PC-9 (cell line): ENCODE measurements around the gene ARHGAP26. TPM values are rescaled to one million over a fixed set of nuclear protein-coding genes. Genes with fewer than 3 reads are reported as not detected.
A peak's percentile ranks its signal among the peaks of the same experiment; 100 is the strongest.

Experiments used
- BruUV-seq: library from RNA; stranded (reverse); fragments of 400-500 nt; replicated peaks from 2 replicates; lab custom pipeline; 2021; lab: Mats Ljungman, UMichigan
- CTCF ChIA-PET: fragments of 300-600 bp; sonication (Branson Sonifier 250); formaldehyde crosslinking; loops from one replicate; lab custom pipeline; 2022; ENCODE audit warnings: antibody characterized with exemption; lab: Charles Lee
- POLR2A ChIA-PET: fragments of 300-600 bp; sonication (Branson Sonifier 250); formaldehyde crosslinking; loops from one replicate; lab custom pipeline; 2022; ENCODE audit warnings: antibody characterized with exemption; ENCODE audit not compliant: unreplicated experiment; lab: Charles Lee
- DNase-seq, 2 experiments: peaks; one replicate each; pipeline versions ENCODE4 v3.0.0 to v3.0.0-alpha.2; 2015 to 2022; ENCODE audit warnings: mixed read lengths in 1 of 2
- H2AFZ ChIP-seq: fragments of 200-600 bp; sonication (generic); 2 replicates; pipeline ENCODE4 v1.8.1; 2017; ENCODE audit warnings: antibody characterized with exemption
- H3F3A ChIP-seq: fragments of 200-600 bp; sonication (generic); 2 replicates; pipeline ENCODE4 v1.8.1; 2017; ENCODE audit warnings: antibody characterized with exemption, mild to moderate bottlenecking, low read depth; ENCODE audit not compliant: insufficient read depth
- H3K27ac ChIP-seq: fragments of 200-600 bp; sonication (generic); 2 replicates; pipeline ENCODE4 v1.6.1; 2016; ENCODE audit warnings: mixed run types
- H3K27me3 ChIP-seq: fragments of 200-600 bp; sonication (generic); 2 replicates; pipeline ENCODE4 v1.6.1; 2016; ENCODE audit warnings: low read depth, mixed run types; ENCODE audit not compliant: insufficient read depth
- H3K36me3 ChIP-seq: fragments of 200-600 bp; sonication (generic); 2 replicates; pipeline ENCODE4 v1.6.1; 2016; ENCODE audit warnings: low read depth, mixed run types
- H3K4me1 ChIP-seq: fragments of 200-600 bp; sonication (generic); replicated peaks from 2 replicates; pipeline ENCODE4 v1.6.1; 2016; ENCODE audit warnings: mixed run types; ENCODE audit not compliant: insufficient read depth
- H3K4me2 ChIP-seq: fragments of 200-600 bp; sonication (generic); 2 replicates; pipeline ENCODE4 v1.6.1; 2017; ENCODE audit warnings: mixed run types
- H3K4me3 ChIP-seq: fragments of 200-600 bp; sonication (generic); 2 replicates; pipeline ENCODE4 v1.6.1; 2016; ENCODE audit warnings: mixed run types
- H3K79me2 ChIP-seq: fragments of 200-600 bp; sonication (generic); 2 replicates; pipeline ENCODE4 v1.6.1; 2017; ENCODE audit warnings: low read depth, mixed run types
- H3K9me2 ChIP-seq: fragments of 200-600 bp; sonication (generic); 2 replicates; pipeline ENCODE4 v1.8.1; 2017; ENCODE audit warnings: mild to moderate bottlenecking; ENCODE audit not compliant: insufficient read depth
- H3K9me3 ChIP-seq: fragments of 200-600 bp; sonication (generic); 2 replicates; pipeline ENCODE4 v1.8.1; 2016; ENCODE audit warnings: low read depth; ENCODE audit not compliant: insufficient read depth
- H4K20me1 ChIP-seq: fragments of 200-600 bp; sonication (generic); 2 replicates; pipeline ENCODE4 v1.8.1; 2017; ENCODE audit not compliant: insufficient read depth
- CTCF ChIP-seq: fragments of 200-600 bp; sonication (generic); conservative IDR thresholded peaks from 2 replicates; pipeline ENCODE4 v1.6.1; 2017; ENCODE audit warnings: mixed run types, antibody characterized with exemption, mild to moderate bottlenecking, moderate library complexity
- EZH2 ChIP-seq: fragments of 200-600 bp; sonication (generic); IDR thresholded peaks from 2 replicates; pipeline ENCODE4 v1.8.0; 2017; ENCODE audit warnings: antibody characterized with exemption, low read depth
- intact Hi-C: fragments of 100-400 bp; cut with micrococcal nuclease; formaldehyde crosslinking; loops from one replicate; pipeline ENCODE4 v1.10.0; 2022; ENCODE audit not compliant: unreplicated experiment
- total RNA-seq: library from RNA; stranded (reverse); gene quantifications from 2 replicates; pipeline ENCODE4 v1.2.3, GENCODE V29; 2021

ARHGAP26 gene
- total RNA-seq, 1 experiment from 2014 or later, result 29.7 TPM

- Histone ChIP-seq H3K4me3 (no peak overlapping the region), H3K4me2 (no peak overlapping the region), H4K20me1 (no peaks in the 10 kb centered on the region), H3K4me1 (peaks cover 19% of the 10 kb centered on the region), H2AFZ (no peak overlapping the region), H3K36me3 (no peaks in the 10 kb centered on the region), H3K27ac (no peak overlapping the region), H3K79me2 (no peaks in the 10 kb centered on the region), H3K9me3 (peaks cover 3% of the 10 kb centered on the region; the same call in 1 of the 2 replicates), H3K27me3 (no peaks in the 10 kb centered on the region), H3F3A (no peaks in the 10 kb centered on the region), H3K9me2 (no peaks in the 10 kb centered on the region)
- ChIA-PET POLR2A (interaction anchor here (0.7 kb wide), 1 partner anchor 73 kb away, joined by 4 read pairs; no protein-coding TSS in a partner anchor), CTCF (interaction anchor here (1.1 kb wide), 1 partner anchor 79 kb away, joined by 3 read pairs; no protein-coding TSS in a partner anchor)
- intact Hi-C loops, result loop anchor here (5.0 kb wide), 1 partner anchor 125 kb away; no protein-coding TSS in a partner anchor
- BruUV-seq, result no TSS peak
- peak in 1 of 2 experiments; percentile 46 for DNase-seq
- no peak for TF ChIP-seq EZH2
- TF ChIP-seq CTCF, result no peak
These were observed 417.3 kb downstream of the ARHGAP26 start for GRCh38 chr5:143187495-143187894.

GRCh38 chr5:143188083-143188482, 417.9 kb downstream of the ARHGAP26 start:
- POLR2A ChIA-PET, result interaction anchor here (0.7 kb wide), 1 partner anchor 74 kb away, joined by 4 read pairs; no protein-coding TSS in a partner anchor
- no peak overlapping the region for H3K4me2 ChIP-seq

GRCh38 chr5:143188692-143189091, 418.5 kb downstream of the ARHGAP26 start:
- Histone ChIP-seq H2AFZ (no peak overlapping the region), H3K27ac (no peak overlapping the region), H3K4me1 (peaks cover 19% of the 10 kb centered on the region), H3K9me2 (no peaks in the 10 kb centered on the region), H3K4me2 (no peak overlapping the region), H3K4me3 (no peak overlapping the region), H4K20me1 (no peaks in the 10 kb centered on the region), H3F3A (no peaks in the 10 kb centered on the region), H3K9me3 (peaks cover 3% of the 10 kb centered on the region; the same call in 1 of the 2 replicates), H3K79me2 (no peaks in the 10 kb centered on the region), H3K27me3 (no peaks in the 10 kb centered on the region), H3K36me3 (no peaks in the 10 kb centered on the region)
- ChIA-PET POLR2A (no interaction called here), CTCF (no interaction called here)
- DNase-seq, result no peak
- BruUV-seq, result no TSS peak
- intact Hi-C loops, result loop anchor here (5.0 kb wide), 1 partner anchor 124 kb away; no protein-coding TSS in a partner anchor
- TF ChIP-seq CTCF, result no peak
- TF ChIP-seq EZH2, result no peak

More at GRCh38 chr5:143188083-143188482, 417.9 kb downstream of the ARHGAP26 start:
- H3K4me3 ChIP-seq, result no peak overlapping the region
- H3K9me2 ChIP-seq, result no peaks in the 10 kb centered on the region
- peaks cover 19% of the 10 kb centered on the region for H3K4me1 ChIP-seq
- CTCF ChIA-PET, result interaction anchor here (1.1 kb wide), 1 partner anchor 79 kb away, joined by 3 read pairs; no protein-coding TSS in a partner anchor
- H3K27ac ChIP-seq, result no peak overlapping the region
- H4K20me1 ChIP-seq, result no peaks in the 10 kb centered on the region
- no peaks in the 10 kb centered on the region for H3F3A ChIP-seq
- H3K9me3 ChIP-seq, result peaks cover 3% of the 10 kb centered on the region; the same call in 1 of the 2 replicates
- no peak overlapping the region for H2AFZ ChIP-seq
- DNase-seq, result no peak
- H3K27me3 ChIP-seq, result no peaks in the 10 kb centered on the region
- H3K36me3 ChIP-seq, result no peaks in the 10 kb centered on the region
- BruUV-seq, result no TSS peak
- intact Hi-C loops, result loop anchor here (5.0 kb wide), 1 partner anchor 124 kb away; no protein-coding TSS in a partner anchor
- H3K79me2 ChIP-seq, result no peaks in the 10 kb centered on the region
- TF ChIP-seq EZH2, result no peak
- no peak for TF ChIP-seq CTCF
